Endothelial cell of umbilical vein (primary cell): ENCODE results near the gene RGS6. TPM values are rescaled to one million over a fixed set of nuclear protein-coding genes. Genes with fewer than 3 reads are reported as not detected.

Source experiments
- BruUV-seq: library from RNA; stranded (reverse); fragments of 400-500 nt; replicated peaks from 2 replicates; lab custom pipeline; 2021; lab: Mats Ljungman, UMichigan
- CTCF ChIA-PET: fragments of 300-600, 350-600 bp; sonication (Branson Sonifier 250); formaldehyde crosslinking; loops from one replicate; lab custom pipeline; 2021; ENCODE audit warnings: antibody characterized with exemption, inconsistent platforms; lab: Charles Lee
- POLR2A ChIA-PET: fragments of 300-600, 350-600 bp; sonication (Branson Sonifier 250); formaldehyde crosslinking; loops from one replicate; lab custom pipeline; 2021; ENCODE audit warnings: antibody characterized with exemption, inconsistent platforms; lab: Charles Lee
- DNase-seq: peaks from one replicate; pipeline ENCODE4 v3.0.0-alpha.2; 2011; ENCODE audit warnings: low read depth, low spot score
- FAIRE-seq: peaks from 2 replicates; lab custom pipeline; 2011; peaks lifted over from hg19 to GRCh38; lab: Jason Lieb, UNC
- H2AFZ ChIP-seq: 2 replicates; pipeline ENCODE4 v1.6.0; 2012; ENCODE audit warnings: low read depth, low read length, control low read depth, inconsistent platforms
- H3K27ac ChIP-seq: 2 replicates; pipeline ENCODE4 v1.5.1; 2011; ENCODE audit warnings: low read depth, mild to moderate bottlenecking, control low read depth, low read length, moderate library complexity; ENCODE audit not compliant: insufficient read depth
- H3K27me3 ChIP-seq, 2 experiments: 2 replicates each; pipeline versions ENCODE4 v1.6.0 to v1.6.1; 2011; ENCODE audit warnings: low read length in 2 of 2, mixed read lengths in 1 of 2; ENCODE audit not compliant: control insufficient read depth in 2 of 2, insufficient read depth in 2 of 2
- H3K36me3 ChIP-seq, 2 experiments: 2 replicates in 1 of 2; 3 replicates in 1 of 2; pipeline ENCODE4 v1.5.1; 2011; ENCODE audit warnings: low read length in 2 of 2, mild to moderate bottlenecking in 1 of 2, moderate library complexity in 1 of 2; ENCODE audit not compliant: control insufficient read depth in 2 of 2, insufficient read depth in 2 of 2; ENCODE audit errors: extremely low read depth in 1 of 2
- H3K4me1 ChIP-seq: 3 replicates; pipeline ENCODE4 v1.5.1; 2011; ENCODE audit warnings: mild to moderate bottlenecking, low read length; ENCODE audit not compliant: control insufficient read depth, insufficient read depth; ENCODE audit errors: extremely low read depth
- H3K4me2 ChIP-seq: 2 replicates; pipeline ENCODE4 v1.6.1; 2011; ENCODE audit warnings: low read length, control low read depth, mixed read lengths; ENCODE audit not compliant: insufficient read depth
- H3K4me3 ChIP-seq, 3 experiments: fragments of 200-600 bp in 1 of 3; sonication (generic), shearing (Covaris generic) in 1 of 3; replicated peaks in 1 of 3; 2 replicates each; pipeline ENCODE4 v1.5.1; 2011 to 2016; ENCODE audit warnings: control low read depth in 3 of 3, low read length in 3 of 3, mild to moderate bottlenecking in 2 of 3, inconsistent platforms in 1 of 3, low read depth in 1 of 3, moderate library complexity in 1 of 3; ENCODE audit not compliant: insufficient read depth in 1 of 3
- H3K79me2 ChIP-seq: 2 replicates; pipeline ENCODE4 v1.6.0; 2012; ENCODE audit warnings: low read length, inconsistent platforms; ENCODE audit not compliant: control insufficient read depth, insufficient read depth
- H3K9ac ChIP-seq: replicated peaks from 2 replicates; pipeline ENCODE3; 2011; ENCODE audit warnings: low read length, control low read depth; ENCODE audit not compliant: insufficient read depth; ENCODE audit errors: extremely low read depth
- H3K9me1 ChIP-seq: replicated peaks from 3 replicates; pipeline ENCODE4 v1.6.0; 2011; ENCODE audit warnings: mild to moderate bottlenecking, low read length; ENCODE audit not compliant: control insufficient read depth, insufficient read depth; ENCODE audit errors: extremely low read depth
- H3K9me3 ChIP-seq: replicated peaks from 2 replicates; pipeline ENCODE4 v1.5.1; 2012; ENCODE audit warnings: low read length, inconsistent platforms; ENCODE audit not compliant: control insufficient read depth, insufficient read depth
- H4K20me1 ChIP-seq: replicated peaks from 2 replicates; pipeline ENCODE3; 2011; ENCODE audit warnings: mild to moderate bottlenecking, low read length; ENCODE audit not compliant: control insufficient read depth, insufficient read depth; ENCODE audit errors: extremely low read depth
- CTCF ChIP-seq, 2 donors: IDR thresholded peaks; 1 replicate in 1 of 2; 2 replicates in 1 of 2; pipeline ENCODE4 v1.5.1; 2011; ENCODE audit warnings: low read length in 2 of 2, mild to moderate bottlenecking in 2 of 2, moderate library complexity in 2 of 2, control low read depth in 1 of 2, inconsistent platforms in 1 of 2, low read depth in 1 of 2; ENCODE audit not compliant: insufficient read depth in 1 of 2; ENCODE audit errors: extremely low read depth in 1 of 2
- EZH2 ChIP-seq: IDR thresholded peaks from 2 replicates; pipeline ENCODE4 v1.6.1; 2012; ENCODE audit warnings: borderline replicate concordance, low read depth, mild to moderate bottlenecking, moderate library complexity, low read length, inconsistent platforms; ENCODE audit not compliant: severe bottlenecking
- FOS ChIP-seq: IDR thresholded peaks from 2 replicates; pipeline ENCODE4 v1.6.1; 2011; ENCODE audit warnings: mild to moderate bottlenecking, low read length, moderate library complexity, borderline replicate concordance; ENCODE audit not compliant: insufficient read depth
- GATA2 ChIP-seq: IDR thresholded peaks from 2 replicates; pipeline ENCODE4 v1.7.0; 2011; ENCODE audit warnings: low read depth, mild to moderate bottlenecking, moderate library complexity, mixed read lengths, low read length; ENCODE audit not compliant: insufficient read length, insufficient read depth
- JUN ChIP-seq: IDR thresholded peaks from 2 replicates; pipeline ENCODE4 v1.6.1; 2011; ENCODE audit warnings: borderline replicate concordance, low read depth; ENCODE audit not compliant: insufficient read length, insufficient read depth
- MAX ChIP-seq: IDR thresholded peaks from 2 replicates; pipeline ENCODE4 v1.6.1; 2011; ENCODE audit not compliant: insufficient read depth, insufficient read length
- MYC ChIP-seq: IDR thresholded peaks from one replicate; pipeline ENCODE4 v1.6.1; 2011; ENCODE audit warnings: mild to moderate bottlenecking, low read depth, low read length
- POLR2A ChIP-seq: IDR thresholded peaks from 2 replicates; pipeline ENCODE4 v1.6.1; 2012; ENCODE audit warnings: low read depth, mild to moderate bottlenecking, control low read depth, low read length
- POLR2AphosphoS5 ChIP-seq: IDR thresholded peaks from 2 replicates; pipeline ENCODE4 v1.6.1; 2012; ENCODE audit warnings: low read depth, mild to moderate bottlenecking, control low read depth, low read length, moderate library complexity; ENCODE audit not compliant: insufficient read depth
- dilution Hi-C: fragments of 300-500 bp; cut with MboI; formaldehyde crosslinking; loops from one replicate; pipeline ENCODE4 v1.15.0; 2019; ENCODE audit warnings: low sequenced_read_pairs; ENCODE audit not compliant: extremely low pct_ligation_motif_present
- intact Hi-C: fragments of 100-400 bp; cut with micrococcal nuclease; formaldehyde crosslinking; loops from one replicate; pipeline ENCODE4 v1.10.0; 2022
- polyA plus RNA-seq, 4 experiments: library from polyadenylated mRNA; depleted of rRNA in 3 of 4; stranded (reverse) in 3 of 4; unstranded in 1 of 4; fragments of >200 nt; gene quantifications; 2 replicates each; pipeline versions ENCODE4 v1.2.1 to v1.2.3, GENCODE V29; 2011 to 2012; ENCODE audit warnings: missing spikeins in 1 of 4
- total RNA-seq: library from RNA; stranded (reverse); gene quantifications from 2 replicates; pipeline ENCODE4 v1.2.3, GENCODE V29; 2021

RGS6 gene
- total and polyA plus RNA-seq, 2 donors (not counting 3 experiments of a cell fraction or from before 2014, with no cell fraction given): not detected

GRCh38 chr14:72539661-72540315, 607.6 kb downstream of the RGS6 start:
- H2AFZ ChIP-seq: no peak overlapping the region
- no peak overlapping the region for H3K4me2 ChIP-seq
- H4K20me1 ChIP-seq: no peaks in the 10 kb centered on the region
- FAIRE-seq (no peak), DNase-seq (no peak)
- H3K36me3 ChIP-seq: no peaks in the 10 kb centered on the region
- ChIA-PET CTCF (interaction anchor here (0.9 to 2.0 kb wide), 4 partner anchors 9 to 63 kb away, joined by 3 to 7 read pairs (median 5); no protein-coding TSS in a partner anchor), POLR2A (no interaction called here)
- H3K27me3 ChIP-seq: peaks cover 1 to 12% of the 10 kb centered on the region in 2 experiments
- intact Hi-C loops (no loop called here), dilution Hi-C loops (no loop called here)
- no peaks in the 10 kb centered on the region for H3K79me2 ChIP-seq
- H3K9me3 ChIP-seq: no peaks in the 10 kb centered on the region
- BruUV-seq: no TSS peak
- no peak overlapping the region for H3K9ac ChIP-seq
- H3K4me1 ChIP-seq: no peaks in the 10 kb centered on the region
- TF ChIP-seq MYC (no peak), POLR2AphosphoS5 (no peak), CTCF (IDR thresholded peaks at IDR 0.05; ENCODE audit: extremely low read depth in 1 of 2, insufficient read depth in 1 of 2, low read depth in 1 of 2, low read length in 2 of 2) (no peak), POLR2A (no peak), JUN (no peak), FOS (no peak), GATA2 (no peak), MAX (no peak), EZH2 (no peak)
- H3K9me1 ChIP-seq: no peaks in the 10 kb centered on the region
- H3K4me3 ChIP-seq: no peak overlapping the region
- no peak overlapping the region for H3K27ac ChIP-seq
